GM23338 (cell line): ENCODE results near the gene SQSTM1. TPM values are rescaled to one million over a fixed set of nuclear protein-coding genes. Genes with fewer than 3 reads are reported as not detected.

Source experiments
- ATAC-seq: fragments of 200-7000 bp; cut with Tn5 transposase; 3 replicates; pipeline ENCODE4 v1.9.1; 2020
- DNase-seq: peaks from one replicate; pipeline ENCODE4 v3.0.0-alpha.2; 2015; ENCODE audit warnings: low spot score
- H2AFZ ChIP-seq: fragments of 200-600 bp; sonication (generic); 2 replicates; pipeline ENCODE4 v1.8.0; 2016; ENCODE audit warnings: antibody characterized with exemption, mild to moderate bottlenecking, moderate library complexity
- H3F3A ChIP-seq: fragments of 200-600 bp; sonication (generic); replicated peaks from 2 replicates; pipeline ENCODE4 v1.8.0; 2017; ENCODE audit warnings: antibody characterized with exemption, mixed run types, low read depth
- H3K27ac ChIP-seq: fragments of 200-600 bp; sonication (generic); 2 replicates; pipeline ENCODE4 v1.6.1; 2016; ENCODE audit warnings: low read depth
- H3K27me3 ChIP-seq: fragments of 200-600 bp; sonication (generic); 2 replicates; pipeline ENCODE4 v1.8.0; 2016; ENCODE audit warnings: mild to moderate bottlenecking, mixed run types, moderate library complexity; ENCODE audit not compliant: insufficient read depth
- H3K36me3 ChIP-seq: fragments of 200-600 bp; sonication (generic); 2 replicates; pipeline ENCODE4 v1.8.0; 2016; ENCODE audit warnings: mild to moderate bottlenecking; ENCODE audit not compliant: insufficient read depth
- H3K4me1 ChIP-seq: fragments of 200-600 bp; sonication (generic); 2 replicates; pipeline ENCODE4 v1.8.0; 2016; ENCODE audit warnings: mild to moderate bottlenecking, moderate library complexity; ENCODE audit not compliant: insufficient read depth
- H3K4me2 ChIP-seq: fragments of 200-600 bp; sonication (generic); 2 replicates; pipeline ENCODE4 v1.7.1; 2017; ENCODE audit warnings: mixed run types
- H3K4me3 ChIP-seq: fragments of 200-600 bp; sonication (generic); 2 replicates; pipeline ENCODE4 v1.6.1; 2016; ENCODE audit warnings: mixed run types
- H3K79me2 ChIP-seq: fragments of 200-600 bp; sonication (generic); replicated peaks from 2 replicates; pipeline ENCODE4 v1.8.0; 2017; ENCODE audit warnings: mild to moderate bottlenecking; ENCODE audit not compliant: insufficient read depth
- H3K9me2 ChIP-seq: fragments of 200-600 bp; sonication (generic); 2 replicates; pipeline ENCODE4 v1.8.0; 2017; ENCODE audit not compliant: insufficient read depth
- H4K20me1 ChIP-seq: fragments of 200-600 bp; sonication (generic); replicated peaks from 2 replicates; pipeline ENCODE4 v1.8.0; 2017; ENCODE audit warnings: mild to moderate bottlenecking; ENCODE audit not compliant: insufficient read depth
- H3K27ac Mint-ChIP-seq: 2 replicates; pipeline ENCODE4 v1.8.0; 2020; ENCODE audit warnings: inconsistent platforms, mild to moderate bottlenecking, moderate library complexity, mixed read lengths
- H3K27me3 Mint-ChIP-seq: 3 replicates; pipeline ENCODE4 v1.8.0; 2022; ENCODE audit warnings: low read depth, mild to moderate bottlenecking, moderate library complexity, mixed read lengths, inconsistent platforms; ENCODE audit not compliant: insufficient read depth, poor library complexity
- H3K36me3 Mint-ChIP-seq: 3 replicates; pipeline ENCODE4 v1.8.0; 2021; ENCODE audit warnings: low read depth, mild to moderate bottlenecking, inconsistent platforms, moderate library complexity, mixed read lengths
- H3K4me1 Mint-ChIP-seq: 3 replicates; pipeline ENCODE4 v1.8.0; 2020; ENCODE audit warnings: mild to moderate bottlenecking, inconsistent platforms, mixed read lengths
- H3K4me3 Mint-ChIP-seq: 3 replicates; pipeline ENCODE4 v1.8.0; 2021; ENCODE audit warnings: moderate library complexity, mild to moderate bottlenecking, inconsistent platforms, mixed read lengths
- H3K9me3 Mint-ChIP-seq: 3 replicates; pipeline ENCODE4 v1.8.0; 2020; ENCODE audit warnings: moderate library complexity, mild to moderate bottlenecking, inconsistent platforms, mixed read lengths
- CREB1 ChIP-seq: fragments of 250-450 bp; sonication (Bioruptor Pico); IDR thresholded peaks from 2 replicates; pipeline ENCODE4 v1.5.0; 2020; ENCODE audit warnings: low read depth, mild to moderate bottlenecking, moderate library complexity
- CTCF ChIP-seq, 2 experiments: fragments of 200-600 bp in 1 of 2; sonication (generic) in 1 of 2; conservative IDR thresholded peaks; 2 replicates each; pipeline versions ENCODE4 v1.5.1 to v1.6.1; 2016 to 2017; ENCODE audit warnings: antibody characterized with exemption in 2 of 2, low read depth in 2 of 2, mild to moderate bottlenecking in 2 of 2, moderate library complexity in 1 of 2
- EZH2 ChIP-seq: fragments of 200-600 bp; sonication (generic); IDR thresholded peaks from one replicate; pipeline ENCODE4 v1.8.0; 2017; ENCODE audit warnings: antibody characterized with exemption, mild to moderate bottlenecking, low read depth; ENCODE audit not compliant: unreplicated experiment
- JUNB ChIP-seq: IDR thresholded peaks from one replicate; pipeline ENCODE4 v1.6.1; 2016; ENCODE audit warnings: antibody characterized with exemption; ENCODE audit not compliant: unreplicated experiment
- NANOG ChIP-seq: IDR thresholded peaks from 2 replicates; pipeline ENCODE4 v1.6.1; 2016; ENCODE audit warnings: antibody characterized with exemption, borderline replicate concordance
- ZNF114 ChIP-seq: fragments of 250-450 bp; sonication (Bioruptor Pico); IDR thresholded peaks from 2 replicates; pipeline ENCODE4 v1.5.0; 2020; ENCODE audit warnings: mild to moderate bottlenecking, moderate library complexity
- polyA plus RNA-seq: library from polyadenylated mRNA; unstranded; fragments of >200 nt; fragmentation: Nextera tagmentation; extraction: Ambion mirVana; gene quantifications from 2 replicates; pipeline ENCODE4 v1.2.1, GENCODE V29; 2016
- total RNA-seq: library from RNA; depleted of rRNA; stranded (reverse); fragments of >200 nt; shearing (Covaris generic); gene quantifications from 2 replicates; pipeline ENCODE4 v1.2.3, GENCODE V29; 2014
- TF ChIP-seq, protein P1 (sequence below): IDR thresholded peaks from one replicate; pipeline ENCODE4 v1.6.1; 2018; ENCODE audit warnings: antibody characterized with exemption; ENCODE audit not compliant: unreplicated experiment
- TF ChIP-seq, protein P2 (sequence below): fragments of 250-450 bp; sonication (Bioruptor Pico); IDR thresholded peaks from 2 replicates; pipeline ENCODE4 v1.5.0; 2020; ENCODE audit warnings: mild to moderate bottlenecking, moderate library complexity

SQSTM1 gene
- total and polyA plus RNA-seq, 2 experiments from 2014 or later, result 58.0 to 92.6 TPM

GRCh38 chr5:179797741-179798140 lies 23.0 kb upstream of the SQSTM1 start (continued):
- TF ChIP-seq CTCF (conservative IDR thresholded peaks at IDR 0.05; ENCODE audit: low read depth in 2 of 2), result no peak
- TF ChIP-seq, protein P1, sequence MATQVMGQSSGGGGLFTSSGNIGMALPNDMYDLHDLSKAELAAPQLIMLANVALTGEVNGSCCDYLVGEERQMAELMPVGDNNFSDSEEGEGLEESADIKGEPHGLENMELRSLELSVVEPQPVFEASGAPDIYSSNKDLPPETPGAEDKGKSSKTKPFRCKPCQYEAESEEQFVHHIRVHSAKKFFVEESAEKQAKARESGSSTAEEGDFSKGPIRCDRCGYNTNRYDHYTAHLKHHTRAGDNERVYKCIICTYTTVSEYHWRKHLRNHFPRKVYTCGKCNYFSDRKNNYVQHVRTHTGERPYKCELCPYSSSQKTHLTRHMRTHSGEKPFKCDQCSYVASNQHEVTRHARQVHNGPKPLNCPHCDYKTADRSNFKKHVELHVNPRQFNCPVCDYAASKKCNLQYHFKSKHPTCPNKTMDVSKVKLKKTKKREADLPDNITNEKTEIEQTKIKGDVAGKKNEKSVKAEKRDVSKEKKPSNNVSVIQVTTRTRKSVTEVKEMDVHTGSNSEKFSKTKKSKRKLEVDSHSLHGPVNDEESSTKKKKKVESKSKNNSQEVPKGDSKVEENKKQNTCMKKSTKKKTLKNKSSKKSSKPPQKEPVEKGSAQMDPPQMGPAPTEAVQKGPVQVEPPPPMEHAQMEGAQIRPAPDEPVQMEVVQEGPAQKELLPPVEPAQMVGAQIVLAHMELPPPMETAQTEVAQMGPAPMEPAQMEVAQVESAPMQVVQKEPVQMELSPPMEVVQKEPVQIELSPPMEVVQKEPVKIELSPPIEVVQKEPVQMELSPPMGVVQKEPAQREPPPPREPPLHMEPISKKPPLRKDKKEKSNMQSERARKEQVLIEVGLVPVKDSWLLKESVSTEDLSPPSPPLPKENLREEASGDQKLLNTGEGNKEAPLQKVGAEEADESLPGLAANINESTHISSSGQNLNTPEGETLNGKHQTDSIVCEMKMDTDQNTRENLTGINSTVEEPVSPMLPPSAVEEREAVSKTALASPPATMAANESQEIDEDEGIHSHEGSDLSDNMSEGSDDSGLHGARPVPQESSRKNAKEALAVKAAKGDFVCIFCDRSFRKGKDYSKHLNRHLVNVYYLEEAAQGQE, result no peak
- no peak for TF ChIP-seq CREB1 (CRISPR knock-in tag)
- no peak for TF ChIP-seq JUNB

DNA sequence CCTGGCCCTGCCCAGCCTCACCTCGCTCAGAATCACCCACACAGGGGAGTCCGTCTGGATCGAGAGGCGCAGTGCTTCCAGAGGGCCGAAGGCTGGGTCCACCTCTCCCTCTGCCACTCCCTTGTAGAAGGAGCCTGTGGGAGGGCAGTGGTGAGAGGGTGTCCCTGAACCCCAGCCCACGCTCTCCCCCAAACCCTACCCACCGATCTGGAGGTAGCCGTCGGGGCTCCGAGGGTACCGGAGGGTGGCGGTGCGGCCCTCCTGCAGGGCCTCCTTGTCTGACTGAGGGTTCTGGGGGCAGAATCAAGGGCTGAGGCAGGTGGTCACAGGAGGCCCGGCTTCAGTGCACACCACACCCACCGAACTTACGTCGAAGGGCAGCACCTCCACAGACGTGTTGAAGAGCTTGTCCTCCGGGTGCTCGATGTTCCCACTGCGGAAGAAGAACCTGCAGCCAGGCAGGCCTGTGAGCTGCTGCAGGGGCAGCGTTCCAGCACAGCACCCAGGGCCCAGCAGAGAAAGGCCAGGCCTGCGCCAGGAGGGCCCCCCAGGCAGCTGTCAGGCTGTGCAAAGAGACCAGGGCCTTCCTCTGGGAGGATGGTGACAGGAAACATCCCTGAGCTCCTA lies 22.4 kb upstream of the SQSTM1 start:
- H3K36me3 Mint-ChIP-seq, result peaks cover 34% of the 10 kb centered on the region
- H3K4me1 Mint-ChIP-seq, result peaks cover 23% of the 10 kb centered on the region
- Histone ChIP-seq H3K79me2 (no peaks in the 10 kb centered on the region), H2AFZ (no peak overlapping the region), H3K4me1 (peaks cover 18% of the 10 kb centered on the region), H3K4me2 (no peak overlapping the region), H3K36me3 (no peaks in the 10 kb centered on the region; the same call in 1 of the 2 replicates), H3K27me3 (no peaks in the 10 kb centered on the region), H3K27ac (no peak overlapping the region), H4K20me1 (peaks cover 9% of the 10 kb centered on the region; the same call in 1 of the 2 replicates), H3F3A (peaks cover 10% of the 10 kb centered on the region), H3K4me3 (no peak overlapping the region), H3K9me2 (no peaks in the 10 kb centered on the region)
- H3K9me3 Mint-ChIP-seq, result no peaks in the 10 kb centered on the region
- ATAC-seq, result no peak
- H3K27me3 Mint-ChIP-seq, result peaks cover 20% of the 10 kb centered on the region
- H3K4me3 Mint-ChIP-seq, result no peak overlapping the region
- TF ChIP-seq EZH2, result no peak
- TF ChIP-seq ZNF114 (CRISPR knock-in tag), result no peak
- TF ChIP-seq, protein P2, sequence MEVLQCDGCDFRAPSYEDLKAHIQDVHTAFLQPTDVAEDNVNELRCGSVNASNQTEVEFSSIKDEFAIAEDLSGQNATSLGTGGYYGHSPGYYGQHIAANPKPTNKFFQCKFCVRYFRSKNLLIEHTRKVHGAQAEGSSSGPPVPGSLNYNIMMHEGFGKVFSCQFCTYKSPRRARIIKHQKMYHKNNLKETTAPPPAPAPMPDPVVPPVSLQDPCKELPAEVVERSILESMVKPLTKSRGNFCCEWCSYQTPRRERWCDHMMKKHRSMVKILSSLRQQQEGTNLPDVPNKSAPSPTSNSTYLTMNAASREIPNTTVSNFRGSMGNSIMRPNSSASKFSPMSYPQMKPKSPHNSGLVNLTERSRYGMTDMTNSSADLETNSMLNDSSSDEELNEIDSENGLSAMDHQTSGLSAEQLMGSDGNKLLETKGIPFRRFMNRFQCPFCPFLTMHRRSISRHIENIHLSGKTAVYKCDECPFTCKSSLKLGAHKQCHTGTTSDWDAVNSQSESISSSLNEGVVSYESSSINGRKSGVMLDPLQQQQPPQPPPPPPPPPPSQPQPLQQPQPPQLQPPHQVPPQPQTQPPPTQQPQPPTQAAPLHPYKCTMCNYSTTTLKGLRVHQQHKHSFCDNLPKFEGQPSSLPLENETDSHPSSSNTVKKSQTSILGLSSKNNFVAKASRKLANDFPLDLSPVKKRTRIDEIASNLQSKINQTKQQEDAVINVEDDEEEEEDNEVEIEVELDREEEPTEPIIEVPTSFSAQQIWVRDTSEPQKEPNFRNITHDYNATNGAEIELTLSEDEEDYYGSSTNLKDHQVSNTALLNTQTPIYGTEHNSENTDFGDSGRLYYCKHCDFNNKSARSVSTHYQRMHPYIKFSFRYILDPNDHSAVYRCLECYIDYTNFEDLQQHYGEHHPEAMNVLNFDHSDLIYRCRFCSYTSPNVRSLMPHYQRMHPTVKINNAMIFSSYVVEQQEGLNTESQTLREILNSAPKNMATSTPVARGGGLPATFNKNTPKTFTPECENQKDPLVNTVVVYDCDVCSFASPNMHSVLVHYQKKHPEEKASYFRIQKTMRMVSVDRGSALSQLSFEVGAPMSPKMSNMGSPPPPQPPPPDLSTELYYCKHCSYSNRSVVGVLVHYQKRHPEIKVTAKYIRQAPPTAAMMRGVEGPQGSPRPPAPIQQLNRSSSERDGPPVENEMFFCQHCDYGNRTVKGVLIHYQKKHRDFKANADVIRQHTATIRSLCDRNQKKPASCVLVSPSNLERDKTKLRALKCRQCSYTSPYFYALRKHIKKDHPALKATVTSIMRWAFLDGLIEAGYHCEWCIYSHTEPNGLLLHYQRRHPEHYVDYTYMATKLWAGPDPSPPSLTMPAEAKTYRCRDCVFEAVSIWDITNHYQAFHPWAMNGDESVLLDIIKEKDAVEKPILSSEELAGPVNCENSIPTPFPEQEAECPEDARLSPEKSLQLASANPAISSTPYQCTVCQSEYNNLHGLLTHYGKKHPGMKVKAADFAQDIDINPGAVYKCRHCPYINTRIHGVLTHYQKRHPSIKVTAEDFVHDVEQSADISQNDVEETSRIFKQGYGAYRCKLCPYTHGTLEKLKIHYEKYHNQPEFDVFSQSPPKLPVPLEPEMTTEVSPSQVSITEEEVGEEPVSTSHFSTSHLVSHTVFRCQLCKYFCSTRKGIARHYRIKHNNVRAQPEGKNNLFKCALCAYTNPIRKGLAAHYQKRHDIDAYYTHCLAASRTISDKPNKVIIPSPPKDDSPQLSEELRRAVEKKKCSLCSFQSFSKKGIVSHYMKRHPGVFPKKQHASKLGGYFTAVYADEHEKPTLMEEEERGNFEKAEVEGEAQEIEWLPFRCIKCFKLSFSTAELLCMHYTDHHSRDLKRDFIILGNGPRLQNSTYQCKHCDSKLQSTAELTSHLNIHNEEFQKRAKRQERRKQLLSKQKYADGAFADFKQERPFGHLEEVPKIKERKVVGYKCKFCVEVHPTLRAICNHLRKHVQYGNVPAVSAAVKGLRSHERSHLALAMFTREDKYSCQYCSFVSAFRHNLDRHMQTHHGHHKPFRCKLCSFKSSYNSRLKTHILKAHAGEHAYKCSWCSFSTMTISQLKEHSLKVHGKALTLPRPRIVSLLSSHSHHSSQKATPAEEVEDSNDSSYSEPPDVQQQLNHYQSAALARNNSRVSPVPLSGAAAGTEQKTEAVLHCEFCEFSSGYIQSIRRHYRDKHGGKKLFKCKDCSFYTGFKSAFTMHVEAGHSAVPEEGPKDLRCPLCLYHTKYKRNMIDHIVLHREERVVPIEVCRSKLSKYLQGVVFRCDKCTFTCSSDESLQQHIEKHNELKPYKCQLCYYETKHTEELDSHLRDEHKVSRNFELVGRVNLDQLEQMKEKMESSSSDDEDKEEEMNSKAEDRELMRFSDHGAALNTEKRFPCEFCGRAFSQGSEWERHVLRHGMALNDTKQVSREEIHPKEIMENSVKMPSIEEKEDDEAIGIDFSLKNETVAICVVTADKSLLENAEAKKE (CRISPR knock-in tag), result no peak
- no peak for TF ChIP-seq NANOG
- H3K27ac Mint-ChIP-seq, result no peak overlapping the region
- no peak for DNase-seq
